ENCODE results near the gene SLC16A5. TPM values are rescaled to one million over a fixed set of nuclear protein-coding genes. Genes with fewer than 3 reads are reported as not detected.

The SLC16A5 gene
- total RNA-seq, 4 donors from 2014 or later, result 4.1 to 17.5 (median 12.1) TPM; not detected in 1

- peak; percentile 84 to 86 for DNase-seq
- TF ChIP-seq CTCF (IDR thresholded peaks at IDR 0.05) (peak in 1 of 4 experiments; percentile 25), POLR2A (IDR thresholded peaks at IDR 0.05) (peak in 1 of 2 donors; percentile 62)
- intact Hi-C loops (cut with DNase I; ENCODE audit: low total_unique reads), result no loop called here
- peak within 1 kb of the TSS; percentile 55 to 85 for H3K27ac ChIP-seq
- H3K36me3 ChIP-seq, result no peaks in the 10 kb centered on the region
- no peaks in the 10 kb centered on the region for H3K27me3 ChIP-seq
- H3K4me1 ChIP-seq, result peaks cover 0 to 18% of the 10 kb centered on the region in 2 donors
- no peaks in the 10 kb centered on the region for H3K9me3 ChIP-seq
- peak within 1 kb of the TSS; percentile 69 to 98 for H3K4me3 ChIP-seq
Measured at GRCh38 chr17:75109407-75110233, 21.9 kb downstream of the SLC16A5 start, which contains the start of gene ARMC7. Gene ARMC7, plus strand, starts transcription at chr17:75109969. Its CDS starts 320 bp downstream, at chr17:75110289.

GRCh38 chr17:75110234-75110937, 22.6 kb downstream of the SLC16A5 start:
- no peaks in the 10 kb centered on the region for H3K9me3 ChIP-seq
- no peaks in the 10 kb centered on the region for H3K27me3 ChIP-seq
- peak overlapping the region; percentile 55 to 85 for H3K27ac ChIP-seq
- intact Hi-C loops (cut with DNase I; ENCODE audit: low total_unique reads), result no loop called here
- H3K4me3 ChIP-seq, result peak overlapping the region; percentile 69 to 98
- H3K4me1 ChIP-seq, result peaks cover 0 to 18% of the 10 kb centered on the region in 2 donors
- DNase-seq, result peak in 1 of 2 donors; percentile 35
- no peaks in the 10 kb centered on the region for H3K36me3 ChIP-seq
- TF ChIP-seq POLR2A (IDR thresholded peaks at IDR 0.05) (no peak), CTCF (IDR thresholded peaks at IDR 0.05) (no peak)

GRCh38 chr17:75111777-75112335, 24.1 kb downstream of the SLC16A5 start:
- TF ChIP-seq POLR2A (IDR thresholded peaks at IDR 0.05), result no peak
- no peak for TF ChIP-seq CTCF (IDR thresholded peaks at IDR 0.05)
- Histone ChIP-seq H3K4me3 (no peak overlapping the region), H3K4me1 (peaks cover 0 to 18% of the 10 kb centered on the region in 2 donors), H3K27ac (no peak overlapping the region), H3K27me3 (no peaks in the 10 kb centered on the region), H3K9me3 (no peaks in the 10 kb centered on the region), H3K36me3 (no peaks in the 10 kb centered on the region)
- intact Hi-C loops (cut with DNase I; ENCODE audit: low total_unique reads), result no loop called here
- no peak for DNase-seq

GRCh38 chr17:75113798-75114551, 26.2 kb downstream of the SLC16A5 start:
- Histone ChIP-seq H3K36me3 (no peaks in the 10 kb centered on the region), H3K9me3 (no peaks in the 10 kb centered on the region), H3K27me3 (no peaks in the 10 kb centered on the region), H3K4me1 (peaks cover 0 to 18% of the 10 kb centered on the region in 2 donors), H3K27ac (peak overlapping the region; percentile 90 to 92), H3K4me3 (peak overlapping the region; percentile 42 to 50)
- DNase-seq, result peak; percentile 87 to 94
- TF ChIP-seq POLR2A (IDR thresholded peaks at IDR 0.05) (no peak), CTCF (IDR thresholded peaks at IDR 0.05) (peak; percentile 94 to 98 (median 96))
- intact Hi-C loops (cut with DNase I; ENCODE audit: low total_unique reads), result no loop called here
